Fibroblast of peridontal ligament (primary cell): ENCODE results near the gene GLB1L2.

Experiments used
- DNase-seq: peaks from one replicate; pipeline ENCODE4 v3.0.0-alpha.2; 2010; ENCODE audit errors: extremely low read depth

Gene GLB1L2

GRCh38 chr11:134405841-134406240, 74.1 kb downstream of the GLB1L2 start:
- no peak for DNase-seq

GRCh38 chr11:134406264-134407185, 74.7 kb downstream of the GLB1L2 start:
- no peak for DNase-seq

- DNase-seq = no peak
Observed at GRCh38 chr11:134407321-134407828, 75.6 kb downstream of the GLB1L2 start.

- no peak for DNase-seq
Observed at GRCh38 chr11:134407923-134408322, 76.1 kb downstream of the GLB1L2 start.

- DNase-seq = no peak
Observed at GRCh38 chr11:134409552-134410429, 78.0 kb downstream of the GLB1L2 start.

GRCh38 chr11:134410766-134411165, 79.0 kb downstream of the GLB1L2 start:
- no peak for DNase-seq

- no peak for DNase-seq
Observed at GRCh38 chr11:134412203-134413042, 80.6 kb downstream of the GLB1L2 start, which contains the start of gene B3GAT1. Gene B3GAT1, minus strand, starts transcription at chr11:134412242. Its CDS starts 24,583 bp downstream, at chr11:134387659.

GRCh38 chr11:134413043-134413825, 81.4 kb downstream of the GLB1L2 start:
- no peak for DNase-seq

- DNase-seq = no peak
Observed at GRCh38 chr11:134413826-134414731, 82.3 kb downstream of the GLB1L2 start.

- DNase-seq = no peak
Observed at GRCh38 chr11:134414766-134415765, 83.3 kb downstream of the GLB1L2 start.

- no peak for DNase-seq
Observed at GRCh38 chr11:134416726-134417125, 84.9 kb downstream of the GLB1L2 start.

GRCh38 chr11:134417871-134418840, 86.4 kb downstream of the GLB1L2 start:
- DNase-seq = peak; percentile 1

GRCh38 chr11:134423106-134423505, 91.3 kb downstream of the GLB1L2 start:
- no peak for DNase-seq

- DNase-seq = no peak
Observed at GRCh38 chr11:134425413-134425812, 93.6 kb downstream of the GLB1L2 start.
